BJ (cell line): ENCODE data around the gene TMEM225B. TPM values are rescaled to one million over a fixed set of nuclear protein-coding genes. Genes with fewer than 3 reads are reported as not detected.
"Not testable (repeated sequence)": the region's sequence is repeated elsewhere in the genome, so short reads cannot be mapped to it uniquely, and the experiment has no call there.

Experiments used
- CTCF ChIA-PET: fragments of 350-600 bp; formaldehyde crosslinking; extraction: SDS; loops from one replicate; lab custom pipeline; 2021; ENCODE audit warnings: antibody characterized with exemption, inconsistent platforms; lab: Yijun Ruan, JAX
- POLR2A ChIA-PET: fragments of 300-600 bp; sonication (Branson Sonifier 250); formaldehyde crosslinking; extraction: SDS; loops from one replicate; lab custom pipeline; 2021; ENCODE audit warnings: antibody characterized with exemption; lab: Charles Lee
- DNase-seq: peaks from one replicate; pipeline ENCODE4 v3.0.0-alpha.2; 2011; ENCODE audit warnings: low read depth
- H3K27me3 ChIP-seq: 2 replicates; pipeline ENCODE4 v1.6.0; 2011; ENCODE audit warnings: low read length; ENCODE audit not compliant: control insufficient read depth, insufficient read depth
- H3K36me3 ChIP-seq: 2 replicates; pipeline ENCODE4 v1.5.1; 2011; ENCODE audit warnings: low read length; ENCODE audit not compliant: control insufficient read depth, insufficient read depth
- H3K4me3 ChIP-seq: 2 replicates; pipeline ENCODE4 v1.5.1; 2011; ENCODE audit warnings: low read depth, mild to moderate bottlenecking, control low read depth, low read length
- CTCF ChIP-seq: IDR thresholded peaks from 2 replicates; pipeline ENCODE4 v1.5.1; 2011; ENCODE audit warnings: low read depth, mild to moderate bottlenecking, control low read depth, inconsistent platforms, low read length, moderate library complexity; ENCODE audit not compliant: insufficient read depth
- polyA plus RNA-seq: library from polyadenylated mRNA; depleted of rRNA; stranded (reverse); fragments of >200 nt; gene quantifications from 2 replicates; pipeline ENCODE4 v1.2.3, GENCODE V29; 2011

Gene TMEM225B
- polyA plus RNA-seq, 1 experiment, result 1.2 TPM

GRCh38 chr7:99629643-99630042 lies 31.6 kb downstream of the TMEM225B start:
- no peak for DNase-seq
- ChIA-PET POLR2A (no interaction called here), CTCF (interaction anchor here (1.4 kb wide), 1 partner anchor 504 kb away, joined by 3 read pairs; no protein-coding TSS in a partner anchor)
- no peaks in the 10 kb centered on the region for H3K27me3 ChIP-seq
- H3K36me3 ChIP-seq, result peaks cover 24% of the 10 kb centered on the region
- no peak overlapping the region for H3K4me3 ChIP-seq
- TF ChIP-seq CTCF, result no peak

- no peak for DNase-seq
- ChIA-PET CTCF (interaction anchor here (0.6 to 1.4 kb wide), 3 partner anchors 10 to 249 kb away, joined by 3 to 6 read pairs (median 3); no protein-coding TSS in a partner anchor), POLR2A (no interaction called here)
- no peak overlapping the region for H3K4me3 ChIP-seq
- H3K36me3 ChIP-seq, result peaks cover 16% of the 10 kb centered on the region
- peak; percentile 9; the same call in 1 of the 2 replicates for TF ChIP-seq CTCF
- H3K27me3 ChIP-seq, result no peaks in the 10 kb centered on the region
Measured at GRCh38 chr7:99631295-99632109, 33.4 kb downstream of the TMEM225B start.

- CTCF ChIA-PET, POLR2A ChIA-PET, DNase-seq: not testable (repeated sequence)
Measured at GRCh38 chr7:99637414-99637813, 39.3 kb downstream of the TMEM225B start.

DNA sequence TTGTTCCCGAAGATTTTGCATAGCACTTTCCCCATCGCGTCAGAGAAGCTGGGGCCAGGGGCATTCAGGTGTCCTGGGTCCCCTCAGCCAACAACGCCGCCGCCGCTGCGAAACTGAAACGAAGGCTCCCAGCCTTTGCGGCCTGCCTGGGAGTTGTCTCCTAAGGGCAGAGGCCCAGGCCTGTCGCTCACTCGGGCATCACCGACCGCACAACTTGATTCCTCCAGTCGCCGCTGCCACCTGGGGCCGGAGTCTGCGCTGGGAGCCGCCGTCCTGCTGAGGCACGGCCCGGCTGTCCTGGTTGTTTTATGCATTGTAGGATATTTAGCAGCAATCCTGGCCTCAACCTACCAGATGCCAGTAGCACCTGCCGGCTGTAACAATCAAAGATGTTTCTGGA lies 40.7 kb downstream of the TMEM225B start:
- no peaks in the 10 kb centered on the region for H3K27me3 ChIP-seq
- DNase-seq, result no peak
- 0 out of 2 replicates have a peak, but pooled peaks cover 1% of the 10 kb centered on the region for H3K36me3 ChIP-seq
- TF ChIP-seq CTCF, result no peak
- ChIA-PET CTCF (no interaction called here), POLR2A (no interaction called here)
- H3K4me3 ChIP-seq, result no peak overlapping the region

More at GRCh38 chr7:99637414-99637813, 39.3 kb downstream of the TMEM225B start:
- H3K27me3 ChIP-seq, H3K36me3 ChIP-seq, H3K4me3 ChIP-seq: not testable (repeated sequence)

- POLR2A ChIA-PET, result no interaction called here
- CTCF ChIA-PET, result no interaction called here
- H3K4me3 ChIP-seq, result no peak overlapping the region
- TF ChIP-seq CTCF, result no peak
- H3K27me3 ChIP-seq, result no peaks in the 10 kb centered on the region
- H3K36me3 ChIP-seq, result 0 out of 2 replicates have a peak, but pooled peaks cover 1% of the 10 kb centered on the region
- no peak for DNase-seq
Measured at GRCh38 chr7:99639267-99639666, 41.2 kb downstream of the TMEM225B start.
